ENCODE measurements around the gene HNRNPUL1. TPM values are rescaled to one million over a fixed set of nuclear protein-coding genes. Genes with fewer than 3 reads are reported as not detected.

The HNRNPUL1 gene
- total RNA-seq, 1 experiment from 2014 or later, result 201 TPM

- intact Hi-C loops (cut with micrococcal nuclease), result loop anchor here (5.0 kb wide), 1 partner anchor 253 kb away; no protein-coding TSS in a partner anchor
- Histone ChIP-seq H3K4me2 (ENCODE audit: low read length) (no peak overlapping the region), H3K4me3 (replicated peaks in 1 of 2; ENCODE audit: low read depth in 1 of 2, low read length in 2 of 2) (no peak overlapping the region), H3K9me3 (ENCODE audit: control insufficient read depth in 1 of 2, insufficient read depth in 1 of 2, low read depth in 1 of 2, low read length in 2 of 2) (no peaks in the 10 kb centered on the region), H3K79me2 (ENCODE audit: insufficient read depth, low read length) (no peaks in the 10 kb centered on the region), H3K9ac (ENCODE audit: low read length) (no peak overlapping the region), H3K36me3 (ENCODE audit: control insufficient read depth in 1 of 2, insufficient read depth in 2 of 2, low read length in 2 of 2) (peaks cover 5 to 25% of the 10 kb centered on the region in 2 experiments; a peak in 3 of 4 replicates), H4K20me1 (ENCODE audit: insufficient read depth) (no peaks in the 10 kb centered on the region), H3K27me3 (ENCODE audit: insufficient read depth, low read length) (no peaks in the 10 kb centered on the region), H2AFZ (ENCODE audit: low read depth, low read length, poor library complexity, severe bottlenecking) (no peak overlapping the region), H3K4me1 (ENCODE audit: control insufficient read depth in 1 of 2, insufficient read depth in 2 of 2, low read length in 2 of 2) (peaks cover 0 to 15% of the 10 kb centered on the region in 2 experiments; a peak in 2 of 4 replicates), H3K27ac (ENCODE audit: low read depth, low read length) (no peak overlapping the region), H3K9me2 (ENCODE audit: insufficient read depth) (no peaks in the 10 kb centered on the region)
- ChIA-PET RAD21 (ENCODE audit: low non-redundant PET in 1 of 2, low total read pairs in 2 of 2, uncharacterized antibody in 2 of 2, unreplicated experiment in 2 of 2) (no interaction called here), POLR2A (no interaction called here), CTCF (no interaction called here)
- DNase-seq (ENCODE audit: low read depth, low spot score) (no peak), ATAC-seq (no peak)
- BruUV-seq (replicated peaks), result no TSS peak
- TF ChIP-seq ATF3 (IDR thresholded peaks at IDR 0.05) (no peak), CTCF (IDR thresholded peaks at IDR 0.05 in 2 of 3, conservative IDR thresholded peaks at IDR 0.05 in 1 of 3; ENCODE audit: borderline replicate concordance in 1 of 3, insufficient read depth in 1 of 3, low read depth in 2 of 3, low read length in 2 of 3) (no peak), POLR2AphosphoS5 (IDR thresholded peaks at IDR 0.05; ENCODE audit: low read depth, low read length) (0 out of 2 replicates have a peak, but pooled peaks have one; percentile 30), REST (IDR thresholded peaks at IDR 0.05; ENCODE audit: low read depth) (no peak), ZFX (IDR thresholded peaks at IDR 0.05) (no peak)
Observed at GRCh38 chr19:41319500-41320184, 55.5 kb downstream of the HNRNPUL1 start.

All from HCT116 (cell line).